B cell (primary cell): ENCODE results near the gene HPS4. TPM values are rescaled to one million over a fixed set of nuclear protein-coding genes. Genes with fewer than 3 reads are reported as not detected.

Experiments
- ATAC-seq: fragments of 200-7000 bp; cut with Tn5 transposase; one replicate; pipeline ENCODE4 v1.10.0; 2021; ENCODE audit warnings: low read depth, mild to moderate bottlenecking, moderate number of reproducible peaks, moderate library complexity
- CTCF ChIA-PET: fragments of 350-600 bp; sonication (Branson Sonifier 250); formaldehyde crosslinking; loops from one replicate; lab custom pipeline; 2021; ENCODE audit warnings: antibody characterized with exemption, inconsistent platforms; lab: Charles Lee
- POLR2A ChIA-PET: fragments of 350-600 bp; sonication (Branson Sonifier 250); formaldehyde crosslinking; loops from one replicate; lab custom pipeline; 2021; ENCODE audit warnings: antibody characterized with exemption; lab: Charles Lee
- DNase-seq: peaks from one replicate; pipeline ENCODE4 v3.0.0; 2013
- H2AFZ ChIP-seq: 2 replicates; pipeline ENCODE4 v1.6.1; 2012; ENCODE audit warnings: mild to moderate bottlenecking, low read depth, low read length; ENCODE audit not compliant: insufficient read depth, poor library complexity, severe bottlenecking
- H3K27ac ChIP-seq, 2 donors: 1 replicate in 1 of 2; 2 replicates in 1 of 2; pipeline ENCODE4 v1.5.1; 2012 to 2013; ENCODE audit warnings: low read length in 2 of 2, mild to moderate bottlenecking in 2 of 2, moderate library complexity in 1 of 2
- H3K27me3 ChIP-seq, 4 experiments: fragments of 200-600 bp in 1 of 4; sonication (generic) in 1 of 4; replicated peaks in 1 of 4; 1 replicate in 2 of 4; 2 replicates in 2 of 4; pipeline versions ENCODE4 v1.6.1 to v1.7.0; 2013 to 2016; ENCODE audit warnings: low read length in 3 of 4, mild to moderate bottlenecking in 2 of 4, mixed read lengths in 1 of 4, moderate library complexity in 1 of 4; ENCODE audit not compliant: insufficient read depth in 4 of 4, control insufficient read depth in 3 of 4; ENCODE audit errors: control extremely low read depth in 1 of 4
- H3K36me3 ChIP-seq, 2 experiments: replicated peaks in 1 of 2; 1 replicate in 1 of 2; 2 replicates in 1 of 2; pipeline versions ENCODE4 v1.6.1 to v1.7.1; 2013; ENCODE audit warnings: low read length in 1 of 2; ENCODE audit not compliant: insufficient read depth in 2 of 2, control insufficient read depth in 1 of 2; ENCODE audit errors: control extremely low read depth in 1 of 2, extremely low read depth in 1 of 2
- H3K4me1 ChIP-seq, 2 donors: fragments of 200-600 bp in 1 of 2; sonication (generic) in 1 of 2; 1 replicate in 1 of 2; 2 replicates in 1 of 2; pipeline versions ENCODE4 v1.5.1 to v1.6.1; 2013 to 2017; ENCODE audit warnings: low read length in 2 of 2; ENCODE audit not compliant: control insufficient read depth in 2 of 2, insufficient read depth in 2 of 2
- H3K4me2 ChIP-seq: replicated peaks from 2 replicates; pipeline ENCODE3; 2012; ENCODE audit warnings: mild to moderate bottlenecking, low read depth, low read length; ENCODE audit not compliant: poor library complexity, severe bottlenecking
- H3K4me3 ChIP-seq, 5 experiments: fragments of 200-600 bp in 1 of 5; sonication (generic) in 1 of 5; 1 replicate in 3 of 5; 2 replicates in 2 of 5; pipeline versions ENCODE4 v1.5.1 to v1.7.0; 2011 to 2016; ENCODE audit warnings: low read length in 4 of 5, mild to moderate bottlenecking in 4 of 5, low read depth in 2 of 5, control low read depth in 1 of 5, moderate library complexity in 1 of 5; ENCODE audit not compliant: insufficient read depth in 1 of 5; ENCODE audit errors: control extremely low read depth in 1 of 5, extremely low read depth in 1 of 5
- H3K79me2 ChIP-seq: fragments of 200-600 bp; sonication (generic); one replicate; pipeline ENCODE4 v1.6.0; 2016; ENCODE audit warnings: low read length; ENCODE audit not compliant: control insufficient read depth, insufficient read depth
- H3K9ac ChIP-seq: fragments of 200-600 bp; sonication (generic); 2 replicates; pipeline ENCODE4 v1.6.1; 2017; ENCODE audit warnings: mild to moderate bottlenecking, low read length, moderate library complexity
- H3K9me3 ChIP-seq, 3 donors: one replicate each; pipeline versions ENCODE4 v1.6.1 to v1.7.1; 2013; ENCODE audit warnings: low read length in 2 of 3; ENCODE audit not compliant: control insufficient read depth in 2 of 3, insufficient read depth in 1 of 3; ENCODE audit errors: control extremely low read depth in 1 of 3
- H4K20me1 ChIP-seq: 2 replicates; pipeline ENCODE4 v1.6.0; 2012; ENCODE audit warnings: mild to moderate bottlenecking, low read length; ENCODE audit not compliant: insufficient read depth, control insufficient read depth, poor library complexity, severe bottlenecking
- H3K27ac Mint-ChIP-seq: one replicate; pipeline ENCODE4 v1.8.0; 2021; ENCODE audit warnings: mixed read lengths
- H3K27me3 Mint-ChIP-seq: one replicate; pipeline ENCODE4 v1.8.0; 2021; ENCODE audit warnings: mixed read lengths
- H3K4me1 Mint-ChIP-seq: one replicate; pipeline ENCODE4 v1.8.0; 2021; ENCODE audit warnings: mixed read lengths
- H3K4me3 Mint-ChIP-seq: one replicate; pipeline ENCODE4 v1.8.0; 2021; ENCODE audit warnings: mixed read lengths
- H3K9me3 Mint-ChIP-seq: one replicate; pipeline ENCODE4 v1.8.0; 2022; ENCODE audit warnings: mixed read lengths; ENCODE audit not compliant: insufficient read depth
- CTCF ChIP-seq: fragments of 200-600 bp; IDR thresholded peaks from one replicate; pipeline ENCODE4 v1.8.0; 2022; ENCODE audit warnings: antibody characterized with exemption, mild to moderate bottlenecking
- EZH2 ChIP-seq: IDR thresholded peaks from 2 replicates; pipeline ENCODE4 v1.6.1; 2012; ENCODE audit warnings: borderline replicate concordance, low read depth, mild to moderate bottlenecking, moderate library complexity, low read length; ENCODE audit not compliant: insufficient read depth, poor library complexity, severe bottlenecking
- WGBS: methylation state at CpG from one replicate; pipeline ENCODE4 v1.1.5; 2013; ENCODE audit warnings: missing lambda C conversion rate; ENCODE audit not compliant: insufficient coverage; 5-methylcytosine and 5-hydroxymethylcytosine counted together
- intact Hi-C: fragments of 100-400 bp; cut with micrococcal nuclease; formaldehyde crosslinking; loops from one replicate; pipeline ENCODE4 v1.10.0; 2022
- polyA plus RNA-seq: library from polyadenylated mRNA; depleted of rRNA; stranded (reverse); fragments of >200 nt; gene quantifications from 2 replicates; pipeline ENCODE4 v1.2.3, GENCODE V29; 2012
- total RNA-seq, 2 donors: library from RNA; stranded (reverse); fragments of 120-200 nt in 1 of 2; gene quantifications; 1 replicate in 1 of 2; 2 replicates in 1 of 2; pipeline versions ENCODE4 v1.2.3 to v1.2.4, GENCODE V29; 2013 to 2022

The HPS4 gene
- total and polyA plus RNA-seq, 2 donors (not counting 1 experiment from before 2014, with no cell fraction given): 34.8 to 61.8 TPM

GRCh38 chr22:26444777-26445176 is 38.8 kb downstream of the HPS4 start:
- Histone ChIP-seq H3K79me2 (peaks cover 14% of the 10 kb centered on the region), H3K4me1 (no peaks in the 10 kb centered on the region), H3K9me3 (no peaks in the 10 kb centered on the region), H3K27me3 (no peaks in the 10 kb centered on the region), H3K4me3 (no peak overlapping the region), H3K27ac (no peak overlapping the region), H2AFZ (no peak overlapping the region), H3K9ac (no peak overlapping the region), H3K36me3 (peaks cover 0 to 24% of the 10 kb centered on the region in 2 experiments), H4K20me1 (peaks cover 10% of the 10 kb centered on the region), H3K4me2 (no peak overlapping the region)
- no peak overlapping the region for H3K27ac Mint-ChIP-seq
- ChIA-PET CTCF (interaction anchor here (1.8 kb wide), 1 partner anchor 16 kb away, joined by 6 read pairs; no protein-coding TSS in a partner anchor), POLR2A (no interaction called here)
- no peaks in the 10 kb centered on the region for H3K27me3 Mint-ChIP-seq
- no peaks in the 10 kb centered on the region for H3K9me3 Mint-ChIP-seq
- TF ChIP-seq EZH2: no peak
- no peak for TF ChIP-seq CTCF
- no peak overlapping the region for H3K4me3 Mint-ChIP-seq
- no peak for DNase-seq
- no peak for ATAC-seq
- WGBS: 100% methylated on average over 5 of the region's 8 CpGs
- H3K4me1 Mint-ChIP-seq: peaks cover 8% of the 10 kb centered on the region
- intact Hi-C loops: no loop called here

- no peaks in the 10 kb centered on the region for H3K9me3 ChIP-seq
- H3K4me1 ChIP-seq: no peaks in the 10 kb centered on the region
- no peak overlapping the region for H3K27ac ChIP-seq
- peaks cover 2 to 24% of the 10 kb centered on the region in 2 experiments for H3K36me3 ChIP-seq
- Mint-ChIP-seq H3K27me3 (no peaks in the 10 kb centered on the region), H3K4me3 (no peak overlapping the region), H3K9me3 (no peaks in the 10 kb centered on the region), H3K27ac (no peak overlapping the region), H3K4me1 (peaks cover 10% of the 10 kb centered on the region)
- TF ChIP-seq EZH2 (no peak), CTCF (no peak)
- peaks cover 10% of the 10 kb centered on the region for H4K20me1 ChIP-seq
- POLR2A ChIA-PET: interaction anchor here (0.6 kb wide), 1 partner anchor 447 kb away, joined by 3 read pairs; no protein-coding TSS in a partner anchor
- H3K4me2 ChIP-seq: no peak overlapping the region
- no peak overlapping the region for H3K9ac ChIP-seq
- WGBS: 97% methylated on average over 12 of the region's 16 CpGs
- H3K79me2 ChIP-seq: peaks cover 20% of the 10 kb centered on the region
- ATAC-seq: no peak
- CTCF ChIA-PET: interaction anchor here (1.8 kb wide), 1 partner anchor 17 kb away, joined by 6 read pairs; no protein-coding TSS in a partner anchor
- no peak overlapping the region for H2AFZ ChIP-seq
- H3K4me3 ChIP-seq: no peak overlapping the region
- DNase-seq: no peak
- H3K27me3 ChIP-seq: no peaks in the 10 kb centered on the region
- intact Hi-C loops: no loop called here
These were observed 39.5 kb downstream of the HPS4 start for GRCh38 chr22:26443901-26444690.
